Measurements from ENCODE around the gene PDE4A. TPM values are rescaled to one million over a fixed set of nuclear protein-coding genes. Genes with fewer than 3 reads are reported as not detected.

Gene PDE4A
- total and polyA plus RNA-seq, 2 donors (not counting 3 experiments of a cell fraction or from before 2014, with no cell fraction given): 3.8 to 10.0 TPM

- Histone ChIP-seq H3K27ac (ENCODE audit: insufficient read depth, low read depth, low read length) (no peak overlapping the region), H3K4me1 (ENCODE audit: control insufficient read depth, extremely low read depth, insufficient read depth, low read length) (peaks cover 7% of the 10 kb centered on the region), H3K4me3 (replicated peaks in 1 of 3; ENCODE audit: insufficient read depth in 1 of 3, low read depth in 1 of 3, low read length in 3 of 3) (no peak overlapping the region), H3K79me2 (ENCODE audit: control insufficient read depth, insufficient read depth, low read length) (peaks cover 48% of the 10 kb centered on the region), H3K36me3 (ENCODE audit: control insufficient read depth in 2 of 2, extremely low read depth in 1 of 2, insufficient read depth in 2 of 2, low read length in 2 of 2) (peaks cover 9 to 10% of the 10 kb centered on the region in 2 experiments), H2AFZ (ENCODE audit: low read depth, low read length) (no peak overlapping the region), H4K20me1 (replicated peaks; ENCODE audit: control insufficient read depth, extremely low read depth, insufficient read depth, low read length) (no peaks in the 10 kb centered on the region), H3K27me3 (ENCODE audit: control insufficient read depth in 2 of 2, insufficient read depth in 2 of 2, low read length in 2 of 2) (no peaks in the 10 kb centered on the region), H3K9me3 (replicated peaks; ENCODE audit: control insufficient read depth, insufficient read depth, low read length) (no peaks in the 10 kb centered on the region), H3K9ac (replicated peaks; ENCODE audit: extremely low read depth, insufficient read depth, low read length) (no peak overlapping the region), H3K4me2 (ENCODE audit: insufficient read depth, low read length) (no peak overlapping the region), H3K9me1 (replicated peaks; ENCODE audit: control insufficient read depth, extremely low read depth, insufficient read depth, low read length) (no peaks in the 10 kb centered on the region)
- DNase-seq (ENCODE audit: low read depth, low spot score) (no peak), FAIRE-seq (no peak)
- ChIA-PET POLR2A (interaction anchor here (1.2 kb wide), 1 partner anchor 17 kb away, joined by 6 read pairs; no protein-coding TSS in a partner anchor), CTCF (interaction anchor here (1.4 kb wide), 1 partner anchor 16 kb away, joined by 6 read pairs; no protein-coding TSS in a partner anchor)
- BruUV-seq (replicated peaks): no TSS peak
- dilution Hi-C loops (cut with MboI; ENCODE audit: extremely low pct_ligation_motif_present, low sequenced_read_pairs): no loop called here
- intact Hi-C loops (cut with micrococcal nuclease): loop anchor here (5.0 to 10.0 kb wide), 2 partner anchors 152 to 595 kb away; partner anchors contain the start of gene ILF3
- no peak for TF ChIP-seq MYC (IDR thresholded peaks at IDR 0.05; ENCODE audit: low read depth, low read length)
- TF ChIP-seq MAX (IDR thresholded peaks at IDR 0.05; ENCODE audit: insufficient read depth, insufficient read length): no peak
- TF ChIP-seq POLR2A (IDR thresholded peaks at IDR 0.05; ENCODE audit: low read depth, low read length): no peak
- TF ChIP-seq JUN (IDR thresholded peaks at IDR 0.05; ENCODE audit: borderline replicate concordance, insufficient read depth, insufficient read length, low read depth): no peak
- TF ChIP-seq, protein P1, sequence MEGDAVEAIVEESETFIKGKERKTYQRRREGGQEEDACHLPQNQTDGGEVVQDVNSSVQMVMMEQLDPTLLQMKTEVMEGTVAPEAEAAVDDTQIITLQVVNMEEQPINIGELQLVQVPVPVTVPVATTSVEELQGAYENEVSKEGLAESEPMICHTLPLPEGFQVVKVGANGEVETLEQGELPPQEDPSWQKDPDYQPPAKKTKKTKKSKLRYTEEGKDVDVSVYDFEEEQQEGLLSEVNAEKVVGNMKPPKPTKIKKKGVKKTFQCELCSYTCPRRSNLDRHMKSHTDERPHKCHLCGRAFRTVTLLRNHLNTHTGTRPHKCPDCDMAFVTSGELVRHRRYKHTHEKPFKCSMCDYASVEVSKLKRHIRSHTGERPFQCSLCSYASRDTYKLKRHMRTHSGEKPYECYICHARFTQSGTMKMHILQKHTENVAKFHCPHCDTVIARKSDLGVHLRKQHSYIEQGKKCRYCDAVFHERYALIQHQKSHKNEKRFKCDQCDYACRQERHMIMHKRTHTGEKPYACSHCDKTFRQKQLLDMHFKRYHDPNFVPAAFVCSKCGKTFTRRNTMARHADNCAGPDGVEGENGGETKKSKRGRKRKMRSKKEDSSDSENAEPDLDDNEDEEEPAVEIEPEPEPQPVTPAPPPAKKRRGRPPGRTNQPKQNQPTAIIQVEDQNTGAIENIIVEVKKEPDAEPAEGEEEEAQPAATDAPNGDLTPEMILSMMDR (IDR thresholded peaks at IDR 0.05; ENCODE audit: extremely low read depth in 1 of 2, insufficient read depth in 1 of 2, low read depth in 1 of 2, low read length in 2 of 2): no peak
- TF ChIP-seq FOS (IDR thresholded peaks at IDR 0.05; ENCODE audit: borderline replicate concordance, insufficient read depth, low read length): no peak
Observed at GRCh38 chr19:10500247-10500592, 79.9 kb downstream of the PDE4A start.

Data from endothelial cell of umbilical vein (primary cell).